GM12801 (cell line): ENCODE measurements around the gene GPC2.

ENCODE experiments used
- TF ChIP-seq, protein P1 (sequence below): IDR thresholded peaks from one replicate; pipeline ENCODE4 v1.5.1; 2011; ENCODE audit warnings: control low read depth; ENCODE audit not compliant: insufficient read length; ENCODE audit errors: extremely low read depth

GPC2 gene

GRCh38 chr7:100190048-100190711, 13.0 kb upstream of the GPC2 start:
- TF ChIP-seq, protein P1, sequence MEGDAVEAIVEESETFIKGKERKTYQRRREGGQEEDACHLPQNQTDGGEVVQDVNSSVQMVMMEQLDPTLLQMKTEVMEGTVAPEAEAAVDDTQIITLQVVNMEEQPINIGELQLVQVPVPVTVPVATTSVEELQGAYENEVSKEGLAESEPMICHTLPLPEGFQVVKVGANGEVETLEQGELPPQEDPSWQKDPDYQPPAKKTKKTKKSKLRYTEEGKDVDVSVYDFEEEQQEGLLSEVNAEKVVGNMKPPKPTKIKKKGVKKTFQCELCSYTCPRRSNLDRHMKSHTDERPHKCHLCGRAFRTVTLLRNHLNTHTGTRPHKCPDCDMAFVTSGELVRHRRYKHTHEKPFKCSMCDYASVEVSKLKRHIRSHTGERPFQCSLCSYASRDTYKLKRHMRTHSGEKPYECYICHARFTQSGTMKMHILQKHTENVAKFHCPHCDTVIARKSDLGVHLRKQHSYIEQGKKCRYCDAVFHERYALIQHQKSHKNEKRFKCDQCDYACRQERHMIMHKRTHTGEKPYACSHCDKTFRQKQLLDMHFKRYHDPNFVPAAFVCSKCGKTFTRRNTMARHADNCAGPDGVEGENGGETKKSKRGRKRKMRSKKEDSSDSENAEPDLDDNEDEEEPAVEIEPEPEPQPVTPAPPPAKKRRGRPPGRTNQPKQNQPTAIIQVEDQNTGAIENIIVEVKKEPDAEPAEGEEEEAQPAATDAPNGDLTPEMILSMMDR = no peak

DNA sequence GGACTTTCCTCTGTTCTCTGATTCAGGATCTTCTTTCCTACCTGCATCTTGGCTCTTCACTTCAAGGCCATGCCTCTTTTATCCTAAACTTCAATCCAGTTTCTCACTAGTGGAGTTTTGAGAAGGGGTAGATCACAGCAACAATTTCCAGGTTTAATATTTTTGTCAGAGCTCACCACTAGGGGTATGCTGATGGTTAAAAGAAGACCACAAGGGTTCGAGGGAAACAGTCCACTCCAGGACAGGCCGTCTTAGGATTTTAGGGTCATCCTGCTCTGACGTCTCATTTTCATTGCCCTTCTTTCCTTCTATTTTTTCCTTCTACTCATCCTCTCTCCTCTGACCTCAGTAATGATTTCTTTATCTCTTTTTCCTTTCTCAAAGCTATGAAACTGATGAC, 11.9 kb upstream of the GPC2 start:
- TF ChIP-seq, protein P1 = no peak

DNA sequence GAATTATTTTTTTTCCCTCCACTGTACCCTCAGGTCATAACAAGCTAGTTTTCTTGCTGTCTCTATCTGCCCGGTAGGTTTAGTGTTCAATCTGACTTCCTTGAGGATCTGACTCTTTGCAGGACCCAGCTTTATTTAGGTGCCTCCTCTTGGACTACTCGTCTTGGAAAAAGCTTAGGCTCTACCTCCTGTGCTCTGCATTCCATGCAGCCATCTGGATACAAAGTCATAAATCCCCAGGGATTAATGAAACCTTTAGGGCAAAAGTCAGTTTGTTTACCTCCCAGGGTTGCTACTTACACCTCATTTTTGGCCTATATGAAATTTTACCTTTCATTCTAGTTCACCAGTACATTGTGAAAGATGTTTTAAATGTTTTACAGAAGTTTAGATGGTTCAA, 8.5 kb upstream of the GPC2 start:
- TF ChIP-seq, protein P1 = no peak

GRCh38 chr7:100176096-100177044, 811 bp downstream of the GPC2 start:
- TF ChIP-seq, protein P1 = no peak

- TF ChIP-seq, protein P1 = no peak
Observed at GRCh38 chr7:100175296-100175935, 1.8 kb downstream of the GPC2 start.

- TF ChIP-seq, protein P1 = no peak
Observed at GRCh38 chr7:100174582-100174981, 2.6 kb downstream of the GPC2 start.

GRCh38 chr7:100173806-100174495, 3.2 kb downstream of the GPC2 start:
- TF ChIP-seq, protein P1 = no peak
